Stimulated activated CD4-positive, alpha-beta T cell treated with anti-CD3 and anti-CD28 coated beads, Interleukin-4, amount 100 ng/mL, for 1 hour (primary cell): Measurements from ENCODE around the gene SH3PXD2B.
A peak's percentile ranks its signal among the peaks of the same experiment; 100 is the strongest.
"Not testable (repeated sequence)": the region's sequence is repeated elsewhere in the genome, so short reads cannot be mapped to it uniquely, and the experiment has no call there.

Experiments
- DNase-seq: peaks from one replicate; pipeline ENCODE4 v3.0.0-alpha.2; 2020

SH3PXD2B gene

DNA sequence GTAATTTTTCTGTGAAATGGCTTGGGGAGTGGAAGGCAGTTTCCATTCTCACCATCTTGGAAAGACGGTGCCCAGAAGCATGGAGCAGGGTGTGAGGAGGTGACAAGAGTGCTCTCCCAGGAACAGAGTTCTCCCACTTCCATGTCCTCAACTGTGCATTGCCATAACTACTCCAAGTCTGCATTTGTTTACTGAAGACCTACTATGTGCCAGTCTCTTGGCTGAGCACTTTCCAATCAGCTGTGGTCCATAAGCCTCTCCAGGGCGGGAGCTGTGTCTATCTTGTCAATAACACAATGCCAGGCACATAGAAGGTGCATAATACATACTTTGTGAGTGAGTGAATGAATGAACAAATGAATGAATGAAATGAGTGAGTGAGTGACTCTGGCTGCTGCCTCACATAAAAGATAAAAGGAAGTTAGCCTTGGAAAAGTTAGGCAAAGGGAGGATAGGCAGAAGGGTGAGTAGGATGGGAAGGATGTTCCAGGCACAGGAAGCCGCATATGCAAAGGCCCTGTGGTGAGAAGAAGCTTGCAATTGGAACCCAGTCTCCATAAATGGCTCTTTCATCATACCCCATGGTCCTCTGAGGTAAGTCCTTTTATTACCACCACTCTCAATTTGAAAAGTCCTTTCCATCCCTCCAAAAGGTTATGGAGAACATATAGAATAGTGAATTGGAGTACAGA, 31.3 kb upstream of the SH3PXD2B start:
- DNase-seq = no peak

DNA sequence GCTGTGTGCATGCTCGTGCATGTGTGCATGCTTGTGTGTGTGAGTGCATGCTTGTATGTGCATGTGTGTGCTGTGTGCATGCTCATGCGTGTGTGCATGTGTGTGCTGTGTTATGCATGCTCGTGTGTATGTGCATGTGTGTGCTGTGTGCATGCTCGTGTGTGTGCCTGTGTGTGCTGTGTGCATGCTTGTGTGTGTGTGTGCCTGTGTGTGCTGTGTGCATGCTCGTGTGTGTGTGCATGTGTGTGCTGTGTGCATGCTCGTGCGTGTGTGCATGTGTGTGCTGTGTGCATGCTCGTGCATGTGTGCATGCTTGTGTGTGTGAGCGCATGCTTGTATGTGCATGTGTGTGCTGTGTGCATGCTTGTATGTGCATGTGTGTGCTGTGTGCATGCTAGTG, 30.3 kb upstream of the SH3PXD2B start:
- no peak for DNase-seq

DNA sequence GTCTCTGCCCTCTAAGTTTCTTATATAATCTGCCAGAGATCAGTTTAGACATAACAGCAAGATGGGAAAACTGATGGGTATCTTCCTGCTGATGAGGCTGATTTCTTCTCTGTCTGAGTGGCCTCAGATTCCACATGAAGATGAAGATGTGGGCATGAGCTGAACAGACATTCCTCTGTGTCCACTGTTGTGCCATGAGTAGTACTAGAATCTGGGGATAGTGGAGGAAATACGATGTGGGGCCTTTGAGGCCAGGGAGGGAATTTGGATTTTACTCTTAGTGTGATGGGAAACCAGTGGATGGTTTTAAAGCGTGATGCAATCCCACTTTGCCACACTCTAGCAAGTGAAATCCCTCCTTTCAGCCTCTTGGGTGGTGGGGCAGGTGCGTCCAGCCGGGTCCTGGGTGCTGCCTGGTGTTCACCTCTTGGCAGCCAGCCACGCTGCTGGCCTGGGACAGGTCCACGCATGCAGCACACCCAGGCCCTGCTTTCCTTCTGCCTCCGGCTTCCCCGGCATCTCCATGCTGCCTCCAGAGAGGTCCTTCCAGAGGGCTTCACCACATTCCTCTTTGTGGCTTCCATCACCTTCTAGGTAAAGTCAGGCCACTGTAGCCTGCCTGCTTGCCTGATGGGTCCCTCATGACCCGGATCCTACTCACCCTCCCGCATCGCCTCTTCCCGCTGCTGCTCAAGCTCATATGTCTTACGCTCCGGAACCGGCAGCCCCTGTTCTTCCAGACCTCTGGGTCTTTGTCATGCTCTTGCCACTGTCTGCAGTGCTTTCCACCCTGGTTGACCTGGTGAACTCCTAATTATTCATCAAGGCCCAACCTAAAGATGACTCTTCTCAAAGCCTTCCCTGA, 28.1 kb upstream of the SH3PXD2B start:
- no peak for DNase-seq

DNA sequence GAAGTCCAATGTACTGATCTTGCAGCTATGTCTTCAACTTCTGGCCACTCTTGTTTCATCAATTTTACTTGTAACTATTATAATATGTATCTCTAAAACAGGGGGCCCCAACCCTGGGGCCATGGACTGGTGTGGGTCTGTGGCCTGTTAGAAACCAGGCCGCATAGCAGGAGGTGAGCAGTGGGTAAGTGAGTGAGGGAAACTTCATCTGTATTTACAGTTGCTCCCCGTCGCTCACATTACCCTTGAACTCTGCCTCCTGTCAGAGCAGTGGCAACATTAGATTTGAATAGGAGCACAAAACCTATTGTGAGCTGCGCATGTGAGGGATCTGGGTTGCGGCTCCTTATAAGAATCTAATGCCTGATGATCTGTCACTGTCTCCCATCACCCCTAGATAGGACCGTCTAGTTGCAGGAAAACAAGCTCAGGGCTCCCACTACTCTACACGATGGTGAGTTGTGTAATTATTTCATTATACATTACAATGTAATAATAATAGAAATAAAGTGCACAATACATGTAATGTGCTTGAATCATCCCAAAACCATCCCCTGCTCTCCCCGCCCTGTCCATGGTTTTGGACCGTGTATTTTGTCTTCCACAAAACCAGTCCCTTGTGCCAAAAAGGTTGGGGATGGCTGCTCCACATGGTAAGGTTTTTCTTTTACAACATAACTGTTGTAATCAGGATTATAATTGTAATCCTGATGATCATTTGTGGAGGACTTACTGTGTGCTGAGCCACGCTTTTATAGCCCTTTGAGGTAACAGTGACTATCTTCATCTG, 26.9 kb upstream of the SH3PXD2B start:
- no peak for DNase-seq

DNA sequence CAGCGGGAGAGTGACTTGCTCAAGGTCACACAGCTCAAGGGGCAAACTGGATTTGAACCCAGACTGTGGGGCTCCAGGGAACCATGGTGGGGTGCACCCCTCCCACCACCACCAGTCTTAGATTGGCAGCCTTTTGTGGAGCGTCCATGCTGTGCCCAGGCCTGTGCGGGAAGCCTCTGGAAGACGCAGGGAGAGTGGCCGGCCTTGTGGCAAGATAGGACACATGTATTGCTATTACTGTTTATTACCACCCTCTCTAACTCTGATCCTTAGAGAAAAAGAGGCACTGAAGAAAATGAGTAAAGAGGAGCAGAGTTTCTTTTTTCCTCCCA, 25.4 kb upstream of the SH3PXD2B start:
- no peak for DNase-seq

DNA sequence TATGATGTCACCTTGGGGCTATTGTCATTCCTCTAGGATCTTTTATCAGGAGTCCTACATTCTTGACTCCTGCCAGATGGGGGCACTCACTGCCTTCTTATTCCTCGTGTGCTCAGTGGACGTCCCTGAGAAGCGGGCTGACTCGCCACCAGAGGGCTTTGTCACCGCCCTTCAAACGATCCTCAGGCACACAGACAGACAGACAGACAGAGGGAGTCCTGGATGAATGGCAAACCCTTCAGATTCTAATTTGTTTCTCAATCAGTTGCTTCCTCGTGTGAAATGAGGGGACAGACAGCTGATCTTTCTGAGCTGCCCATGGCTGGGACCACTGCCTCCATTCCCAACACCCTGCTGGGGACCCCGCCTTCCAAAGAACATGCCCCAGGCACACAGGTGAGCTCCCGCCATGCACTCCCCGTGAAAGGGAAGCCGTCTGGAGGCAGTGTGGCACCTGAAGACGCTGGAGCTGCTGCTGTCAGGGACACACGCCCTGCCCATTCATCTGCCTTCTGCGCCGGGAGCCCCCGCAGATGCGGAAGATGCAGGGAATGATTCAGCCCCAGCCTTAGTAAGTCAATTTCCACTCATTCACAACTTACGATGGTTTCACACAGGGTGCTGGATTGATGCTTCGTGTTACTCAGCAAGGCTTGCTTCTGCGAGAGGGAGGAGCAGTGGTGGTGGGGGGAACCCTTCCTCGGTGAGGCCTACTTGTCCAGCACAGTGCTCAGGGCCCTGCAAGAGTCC, 24.9 kb upstream of the SH3PXD2B start:
- peak; percentile 46 for DNase-seq

DNA sequence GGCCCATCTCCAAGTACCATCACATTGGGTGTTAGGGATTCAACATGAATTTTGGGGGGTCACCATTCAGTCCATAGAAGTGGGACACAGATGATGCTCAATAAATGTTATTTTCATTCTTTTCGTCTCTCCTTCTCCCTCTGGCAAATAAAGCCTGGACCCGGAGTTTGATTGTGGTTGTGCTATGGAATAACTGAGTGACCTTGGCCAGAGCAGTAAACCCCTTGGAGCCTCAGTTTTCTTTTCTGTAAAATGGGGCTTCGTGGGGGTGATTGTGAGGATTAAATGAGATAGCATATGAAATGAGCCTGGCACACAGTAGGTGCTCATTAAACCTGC, 24.3 kb upstream of the SH3PXD2B start:
- DNase-seq = not testable (repeated sequence)

DNA sequence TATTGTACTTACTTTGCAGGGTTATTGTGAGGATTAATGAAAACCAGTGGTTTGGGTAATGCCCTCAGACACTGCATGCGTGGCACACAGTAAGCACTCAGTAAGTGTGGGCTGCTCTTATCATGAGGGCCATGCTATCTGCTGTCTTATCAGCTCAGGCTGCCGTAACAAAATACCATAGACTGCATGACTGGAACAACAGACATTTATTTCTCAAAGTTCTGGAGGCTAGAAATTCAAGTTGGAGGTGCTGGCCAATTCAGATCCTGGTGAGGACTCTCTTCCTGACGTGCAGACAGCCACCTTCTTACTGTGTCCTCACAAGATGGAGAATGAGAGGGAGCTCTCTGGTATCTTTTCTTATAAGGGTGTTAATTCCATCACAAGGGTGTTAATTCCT, 23.9 kb upstream of the SH3PXD2B start:
- no peak for DNase-seq

DNA sequence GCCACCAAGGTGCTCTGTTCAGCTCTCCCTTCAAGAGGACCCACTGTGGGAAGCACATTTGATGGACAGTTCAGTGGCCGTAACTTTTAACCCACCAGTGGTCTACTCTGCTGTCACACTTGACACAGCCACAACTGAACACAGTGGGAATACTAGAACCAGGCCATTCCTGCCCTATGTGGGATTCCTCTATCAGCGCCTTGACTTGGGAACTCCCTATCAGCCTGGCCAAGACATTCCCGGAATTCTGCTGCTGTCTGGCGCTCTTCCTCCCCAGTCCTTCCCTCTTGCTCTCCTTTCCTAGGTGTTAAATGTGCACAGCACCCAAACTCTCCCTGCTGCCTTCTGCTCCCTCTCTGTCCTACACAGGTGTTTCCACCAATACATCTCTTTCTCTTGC, 23.1 kb upstream of the SH3PXD2B start:
- DNase-seq = no peak

DNA sequence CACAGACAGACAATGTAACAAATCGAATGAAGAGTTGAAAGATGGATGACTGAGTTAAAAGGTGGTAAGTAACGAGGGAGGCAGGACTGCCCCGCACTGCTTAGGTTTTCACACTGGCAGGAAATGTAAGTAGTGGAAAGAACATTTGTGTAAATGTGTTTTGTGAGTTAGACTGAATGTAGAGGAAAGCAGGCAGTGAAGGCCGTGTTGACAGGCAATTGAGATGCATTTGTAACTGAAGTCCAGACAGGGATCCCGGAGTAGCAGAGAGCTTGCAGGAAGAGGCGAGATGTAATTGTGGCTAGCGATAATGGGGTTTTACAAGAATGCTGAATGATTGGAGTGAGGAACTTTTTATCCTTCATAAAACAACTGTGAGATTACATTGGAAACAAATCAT, 20.0 kb upstream of the SH3PXD2B start:
- DNase-seq = no peak

DNA sequence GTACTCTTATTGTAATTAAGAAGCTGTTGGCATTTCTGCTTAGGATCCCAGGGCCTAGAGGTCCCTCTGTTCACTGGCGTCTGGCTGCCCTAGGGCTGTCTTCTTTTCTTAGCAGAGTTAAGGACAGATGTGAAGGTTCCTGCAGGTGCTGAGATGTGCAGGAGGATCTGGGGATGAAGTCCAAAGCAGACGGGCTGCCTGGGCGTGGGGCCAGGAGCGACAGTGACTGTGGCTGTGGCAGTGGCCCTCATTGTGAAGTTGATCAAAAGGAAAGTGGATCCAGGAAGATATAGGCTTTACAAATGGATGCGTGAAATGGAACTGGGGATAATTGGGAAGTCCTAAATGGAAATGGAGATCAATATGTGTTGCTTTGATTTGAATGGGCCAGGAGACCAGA, 19.1 kb upstream of the SH3PXD2B start:
- no peak for DNase-seq

DNA sequence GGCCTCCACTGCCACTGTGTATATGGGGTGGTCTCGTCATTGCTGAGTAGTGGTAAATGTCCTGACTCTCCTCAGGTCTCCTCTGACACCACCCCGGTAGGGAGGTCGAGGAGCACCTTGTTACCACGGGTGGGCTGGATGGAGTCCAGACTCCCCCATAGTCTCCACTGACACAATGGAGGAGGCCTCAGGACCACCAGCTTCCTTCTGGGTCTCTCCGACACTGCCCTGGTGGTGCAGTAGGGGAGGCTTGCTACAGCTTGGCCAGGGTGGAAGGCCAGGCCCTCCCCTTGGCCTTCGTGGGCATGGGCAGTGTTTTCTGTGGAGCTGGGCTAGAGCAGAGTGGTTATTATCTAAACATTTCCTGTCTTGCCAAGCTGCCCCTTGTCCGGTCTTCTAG, 15.4 kb upstream of the SH3PXD2B start:
- no peak for DNase-seq

DNA sequence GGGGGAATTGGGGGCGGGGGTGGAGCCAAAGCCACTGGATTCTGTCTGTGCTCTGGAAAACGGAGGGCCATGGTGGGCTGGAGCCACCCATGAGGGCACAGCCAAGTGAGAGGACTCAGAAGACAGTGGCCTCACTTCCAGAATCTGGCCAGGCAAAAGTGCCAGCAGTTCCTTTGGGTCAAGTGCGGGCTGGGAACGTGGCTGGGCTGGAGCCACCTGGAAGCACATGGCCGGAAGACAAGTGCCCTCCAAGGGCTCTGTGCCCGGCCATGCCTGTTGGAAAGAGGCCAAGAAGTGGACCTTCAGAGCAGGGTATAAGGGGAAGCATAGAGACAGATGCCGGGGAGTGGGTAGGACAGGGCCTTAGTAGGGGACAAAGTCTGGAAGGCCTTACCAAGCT, 11.7 kb upstream of the SH3PXD2B start:
- DNase-seq = no peak

DNA sequence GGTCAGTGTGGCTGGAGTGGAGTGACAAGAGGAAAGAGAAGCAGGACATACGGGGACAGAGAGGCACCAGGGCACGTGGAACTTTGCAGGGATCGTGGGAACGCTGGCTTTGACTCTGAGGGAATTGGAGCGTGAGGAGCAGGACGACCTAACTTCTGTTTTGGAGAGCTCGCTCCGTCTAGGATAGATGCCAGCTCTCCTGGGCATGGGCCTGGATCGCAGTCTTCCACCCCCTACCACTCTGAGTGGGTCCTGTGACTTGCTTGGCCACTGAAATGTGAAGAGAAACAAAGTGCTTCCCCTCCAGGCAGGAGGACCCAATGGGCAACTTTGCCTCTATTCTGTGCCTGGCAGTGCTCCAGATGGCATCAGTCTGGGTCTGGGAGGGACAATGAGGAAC, 8.7 kb upstream of the SH3PXD2B start:
- DNase-seq = no peak

DNA sequence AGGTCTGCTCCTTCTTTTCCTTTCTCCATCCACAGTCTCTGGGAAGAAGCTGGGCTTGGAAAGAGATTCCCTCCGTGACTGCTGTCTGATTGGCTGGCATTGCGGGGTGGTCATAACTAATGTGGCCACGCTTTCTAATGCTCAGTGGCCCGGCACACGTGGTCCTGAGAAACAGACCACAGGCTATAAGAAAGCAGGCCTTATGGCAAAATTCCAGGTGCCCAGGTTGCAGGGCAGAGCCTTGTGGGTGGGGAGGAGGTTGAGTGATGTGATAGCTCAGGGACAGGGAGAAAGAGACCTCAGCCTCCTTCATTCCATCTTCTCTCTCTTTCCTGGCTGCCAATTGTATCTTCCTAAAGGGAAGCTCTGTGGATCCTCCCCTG, 5.4 kb upstream of the SH3PXD2B start:
- DNase-seq = no peak

DNA sequence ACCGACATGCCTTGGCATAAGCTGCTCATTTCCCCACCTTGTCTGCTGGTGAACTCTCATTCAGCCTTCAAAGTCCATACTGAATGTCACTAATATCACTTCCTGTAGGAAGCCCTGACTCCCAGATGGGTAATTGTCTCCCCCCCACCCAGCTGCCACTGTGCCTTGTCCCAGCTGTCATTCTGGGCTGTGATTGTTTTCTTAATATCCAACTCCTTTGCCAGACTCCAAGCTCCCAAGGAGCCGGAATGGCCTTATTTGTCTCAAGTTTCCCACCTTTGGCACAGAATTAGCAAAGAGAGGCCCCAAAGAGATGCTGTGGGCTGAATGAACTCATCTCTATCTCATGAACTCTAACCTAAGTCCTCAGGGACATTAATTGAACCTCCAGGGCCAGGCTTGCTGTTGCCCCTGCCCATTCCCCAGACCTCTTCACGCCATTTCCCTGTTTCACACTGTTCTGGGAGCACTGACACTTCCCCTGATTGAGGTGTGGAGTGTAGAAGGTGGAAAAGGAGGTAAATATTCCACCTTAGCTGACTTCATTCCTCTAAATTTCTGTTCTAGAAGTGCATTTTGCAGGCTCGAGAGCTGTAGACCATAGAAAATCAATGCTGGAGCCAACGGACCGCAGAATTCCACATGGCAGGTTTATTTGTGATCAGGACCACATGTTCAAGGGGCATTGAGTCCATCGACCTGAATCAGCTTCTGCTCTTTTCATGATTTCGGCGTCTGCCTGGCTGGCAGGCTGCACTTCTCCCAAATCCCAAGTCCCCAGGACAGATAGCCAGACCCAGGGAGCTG, 4.9 kb upstream of the SH3PXD2B start:
- DNase-seq = no peak

DNA sequence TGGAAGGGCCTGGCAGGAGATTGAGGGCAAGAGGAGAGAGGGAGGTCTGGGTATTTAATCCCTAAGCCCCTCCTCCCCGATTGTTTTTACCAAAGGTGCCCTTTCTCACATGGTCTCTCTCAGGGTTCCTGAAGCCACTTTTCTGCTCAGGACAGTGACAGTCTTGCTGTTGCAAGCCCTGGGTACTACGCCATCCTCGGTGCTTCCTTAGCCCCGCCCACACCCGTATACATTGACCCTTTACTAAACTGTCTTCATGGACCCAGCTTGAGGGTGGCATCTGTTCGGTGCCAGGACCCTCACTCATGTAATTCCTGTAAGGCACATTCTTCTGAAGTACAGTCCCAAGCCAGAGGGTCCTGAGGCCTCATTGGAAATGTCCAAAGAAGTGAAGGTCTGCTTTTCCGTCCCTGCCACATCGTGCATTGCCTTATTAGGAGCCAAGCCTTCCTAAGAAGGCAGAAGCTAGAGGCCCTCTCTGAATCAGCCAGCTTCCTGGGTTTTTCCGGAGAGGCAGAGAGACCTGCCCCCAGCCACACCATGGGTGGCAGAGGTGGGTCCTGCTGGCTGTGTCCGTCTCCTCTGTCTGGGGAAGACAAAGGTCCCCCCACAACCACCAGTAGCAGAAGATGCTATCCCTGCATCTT, 1.9 kb upstream of the SH3PXD2B start:
- no peak for DNase-seq

DNA sequence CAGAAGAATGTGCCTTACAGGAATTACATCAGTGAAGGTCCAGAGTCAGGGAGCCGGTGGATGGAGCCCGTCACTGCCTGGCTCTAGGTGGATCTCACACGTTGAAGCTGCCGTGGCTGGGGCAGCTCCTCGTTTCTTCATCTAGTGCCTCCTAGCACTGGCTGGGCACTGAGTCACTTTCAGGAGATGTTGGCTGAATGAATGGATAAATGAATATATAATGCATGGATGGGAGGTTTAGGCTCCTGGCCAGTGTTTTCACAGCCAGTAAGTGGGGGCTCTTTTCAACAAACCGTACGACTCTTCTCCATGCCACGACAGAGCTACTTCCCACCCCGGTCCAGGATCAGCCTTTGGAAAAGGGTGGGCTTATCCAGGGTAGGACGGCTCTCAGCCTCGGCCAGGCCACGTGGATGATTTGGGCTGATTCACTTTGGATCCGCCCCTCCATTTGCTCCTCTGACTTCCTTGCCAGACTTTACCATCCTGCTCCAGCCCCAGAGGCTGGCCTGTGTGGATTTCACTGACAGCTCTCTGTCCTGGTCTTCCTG, 1.3 kb upstream of the SH3PXD2B start:
- no peak for DNase-seq

DNA sequence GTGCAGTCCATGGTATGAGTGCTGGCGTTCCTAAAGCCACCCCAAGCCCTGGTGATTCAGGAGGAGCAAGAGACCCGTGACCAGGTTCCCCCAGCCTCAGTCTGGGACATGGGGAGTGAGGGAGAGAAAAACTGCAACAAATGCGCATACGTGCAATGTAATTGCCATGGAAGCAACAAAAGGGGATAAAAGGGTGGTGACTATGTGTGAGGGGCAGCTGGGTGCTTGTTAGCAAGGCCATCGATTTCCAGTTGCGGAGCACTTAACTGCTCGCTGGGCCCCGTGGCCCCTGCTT, 709 bp upstream of the SH3PXD2B start:
- no peak for DNase-seq

DNA sequence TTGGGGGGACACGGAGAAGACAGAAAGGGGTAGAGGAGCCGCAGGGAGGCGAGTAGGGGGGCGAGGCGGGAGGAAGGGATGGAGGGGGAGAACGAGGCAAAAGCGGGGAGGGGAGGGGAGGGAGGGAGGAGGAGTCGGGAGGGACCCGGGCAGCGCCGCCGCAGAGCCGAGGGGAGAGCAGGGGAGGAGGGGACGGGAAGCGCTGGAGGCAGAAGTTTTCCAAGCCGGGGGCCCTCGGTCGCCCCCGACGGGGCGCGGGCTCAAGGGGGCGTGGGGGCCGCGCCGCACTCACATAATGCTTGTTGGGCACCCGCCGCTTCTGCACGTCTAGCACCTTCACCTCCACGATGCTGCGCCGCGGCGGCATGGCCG, 353 bp downstream of the SH3PXD2B start:
- DNase-seq = peak; percentile 13

DNA sequence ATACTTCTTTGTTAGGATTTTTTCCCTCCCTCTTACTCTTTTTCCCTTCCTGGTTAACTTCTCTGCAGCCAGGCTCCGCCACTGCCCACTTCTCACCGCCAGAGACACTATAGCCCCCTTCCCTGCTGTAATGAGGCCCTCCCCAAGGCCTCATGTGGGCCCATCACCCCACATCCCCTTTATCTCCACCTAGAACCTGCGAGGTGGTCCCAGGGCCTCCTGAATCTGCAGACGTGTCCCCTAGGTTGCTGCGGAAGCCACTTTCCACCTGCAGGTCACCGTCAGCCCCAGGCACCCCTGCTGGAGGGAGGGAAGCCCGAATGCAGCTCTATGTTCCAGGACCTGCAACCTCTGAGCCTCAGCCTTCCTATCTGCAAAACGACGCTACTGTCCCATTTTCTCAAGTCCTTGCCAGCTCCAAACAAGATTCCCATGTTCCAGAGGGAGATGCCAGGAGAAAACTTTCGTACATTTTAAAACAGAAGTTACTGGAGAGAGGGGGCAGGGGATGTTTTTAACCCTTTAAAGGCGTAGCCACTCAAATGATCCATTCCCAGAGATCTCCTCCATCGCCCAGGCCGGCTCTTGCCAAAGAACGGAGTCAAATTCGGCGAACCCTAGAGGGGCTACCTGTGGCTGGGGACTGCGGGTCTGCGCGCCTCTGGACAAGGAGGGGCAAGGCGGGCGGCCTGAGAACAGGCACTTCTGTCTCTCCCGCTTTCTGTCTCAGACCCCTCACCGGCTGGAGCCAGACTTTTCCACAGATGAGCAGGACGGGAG, 929 bp downstream of the SH3PXD2B start:
- no peak for DNase-seq
